NB4 (cell line): ENCODE measurements around the gene DCTN2.
"Not testable (repeated sequence)": the region's sequence is repeated elsewhere in the genome, so short reads cannot be mapped to it uniquely, and the experiment has no call there.

Source experiments
- CTCF ChIP-seq: IDR thresholded peaks from one replicate; pipeline ENCODE4 v1.5.1; 2012; ENCODE audit warnings: low read depth, low read length
- MYC ChIP-seq: IDR thresholded peaks from 2 replicates; pipeline ENCODE4 v1.6.1; 2011; ENCODE audit warnings: low read depth, low read length

- not testable (repeated sequence) for TF ChIP-seq CTCF, MYC
These were observed 32.7 kb downstream of the DCTN2 start for GRCh38 chr12:57514246-57514645.
